RWPE2 (cell line): ENCODE results near the gene SPZ1.

Experiments used
- ATAC-seq: fragments of 200-7000 bp; cut with Tn5 transposase; 3 replicates; pipeline ENCODE4 v1.9.1; 2021; ENCODE audit warnings: low read depth
- DNase-seq: peaks from one replicate; pipeline ENCODE4 v3.0.0-alpha.2; 2020; ENCODE audit warnings: low spot score
- H3K27ac ChIP-seq: fragments of 450-650 bp; 2 replicates; pipeline ENCODE4 v1.5.1; 2017; ENCODE audit warnings: mild to moderate bottlenecking; ENCODE audit not compliant: poor library complexity, severe bottlenecking
- H3K27me3 ChIP-seq: fragments of 250-450 bp; sonication (Bioruptor Pico); 2 replicates; pipeline ENCODE4 v1.5.1; 2021; ENCODE audit warnings: mild to moderate bottlenecking, moderate library complexity; ENCODE audit not compliant: insufficient read depth, poor library complexity, severe bottlenecking
- H3K36me3 ChIP-seq: fragments of 250-450 bp; sonication (Bioruptor Pico); 2 replicates; pipeline ENCODE4 v1.5.1; 2020; ENCODE audit warnings: low read depth, mild to moderate bottlenecking, moderate library complexity
- H3K4me1 ChIP-seq: fragments of 250-450 bp; sonication (Bioruptor Pico); 2 replicates; pipeline ENCODE4 v1.5.1; 2021; ENCODE audit warnings: mild to moderate bottlenecking, moderate library complexity; ENCODE audit not compliant: insufficient read depth, poor library complexity, severe bottlenecking
- H3K4me3 ChIP-seq: fragments of 250-450 bp; sonication (Bioruptor Pico); 2 replicates; pipeline ENCODE4 v1.5.1; 2021; ENCODE audit warnings: mild to moderate bottlenecking, moderate library complexity; ENCODE audit not compliant: severe bottlenecking
- H3K9me3 ChIP-seq: fragments of 250-450 bp; sonication (Bioruptor Pico); 2 replicates; pipeline ENCODE4 v1.5.1; 2021; ENCODE audit warnings: mild to moderate bottlenecking, moderate library complexity; ENCODE audit not compliant: severe bottlenecking
- TF ChIP-seq, protein P1 (sequence below): fragments of 450-650 bp; IDR thresholded peaks from one replicate; pipeline ENCODE4 v1.5.1; 2017; ENCODE audit warnings: mild to moderate bottlenecking, moderate library complexity; ENCODE audit not compliant: poor library complexity, severe bottlenecking

SPZ1 gene

DNA sequence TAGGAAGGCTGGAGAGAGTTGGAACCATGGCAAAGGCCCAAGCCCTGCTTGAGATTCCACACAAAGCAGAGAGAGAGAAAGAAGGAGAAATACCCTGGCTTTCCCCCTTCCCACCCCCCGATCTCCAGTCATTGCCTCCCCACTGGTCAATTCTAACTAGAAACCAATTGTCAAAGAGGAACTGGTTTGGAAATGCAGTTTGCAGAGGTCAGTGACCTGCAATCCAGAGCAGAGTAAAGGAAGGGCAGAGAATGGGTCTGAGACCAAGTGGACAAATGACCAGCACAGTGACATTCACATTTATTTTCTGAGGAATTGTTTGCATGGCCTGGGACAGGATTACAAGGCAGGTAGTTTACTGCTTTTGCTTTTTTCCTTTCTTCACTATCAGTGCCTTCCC, 50.6 kb downstream of the SPZ1 start:
- no peaks in the 10 kb centered on the region for H3K36me3 ChIP-seq
- H3K27ac ChIP-seq, result no peak overlapping the region
- TF ChIP-seq, protein P1, sequence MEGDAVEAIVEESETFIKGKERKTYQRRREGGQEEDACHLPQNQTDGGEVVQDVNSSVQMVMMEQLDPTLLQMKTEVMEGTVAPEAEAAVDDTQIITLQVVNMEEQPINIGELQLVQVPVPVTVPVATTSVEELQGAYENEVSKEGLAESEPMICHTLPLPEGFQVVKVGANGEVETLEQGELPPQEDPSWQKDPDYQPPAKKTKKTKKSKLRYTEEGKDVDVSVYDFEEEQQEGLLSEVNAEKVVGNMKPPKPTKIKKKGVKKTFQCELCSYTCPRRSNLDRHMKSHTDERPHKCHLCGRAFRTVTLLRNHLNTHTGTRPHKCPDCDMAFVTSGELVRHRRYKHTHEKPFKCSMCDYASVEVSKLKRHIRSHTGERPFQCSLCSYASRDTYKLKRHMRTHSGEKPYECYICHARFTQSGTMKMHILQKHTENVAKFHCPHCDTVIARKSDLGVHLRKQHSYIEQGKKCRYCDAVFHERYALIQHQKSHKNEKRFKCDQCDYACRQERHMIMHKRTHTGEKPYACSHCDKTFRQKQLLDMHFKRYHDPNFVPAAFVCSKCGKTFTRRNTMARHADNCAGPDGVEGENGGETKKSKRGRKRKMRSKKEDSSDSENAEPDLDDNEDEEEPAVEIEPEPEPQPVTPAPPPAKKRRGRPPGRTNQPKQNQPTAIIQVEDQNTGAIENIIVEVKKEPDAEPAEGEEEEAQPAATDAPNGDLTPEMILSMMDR, result no peak

More for the DNA sequence above, 50.6 kb downstream of the SPZ1 start:
- Histone ChIP-seq H3K4me1 (no peaks in the 10 kb centered on the region), H3K9me3 (no peaks in the 10 kb centered on the region), H3K4me3 (no peak overlapping the region), H3K27me3 (no peaks in the 10 kb centered on the region)
- ATAC-seq (no peak), DNase-seq (no peak)
